ENCODE results near the gene FTH1. TPM values are rescaled to one million over a fixed set of nuclear protein-coding genes. Genes with fewer than 3 reads are reported as not detected.
"Not testable (repeated sequence)": the region's sequence is repeated elsewhere in the genome, so short reads cannot be mapped to it uniquely, and the experiment has no call there.

Gene FTH1
- total RNA-seq, 1 experiment from 2014 or later = 651 TPM

DNA sequence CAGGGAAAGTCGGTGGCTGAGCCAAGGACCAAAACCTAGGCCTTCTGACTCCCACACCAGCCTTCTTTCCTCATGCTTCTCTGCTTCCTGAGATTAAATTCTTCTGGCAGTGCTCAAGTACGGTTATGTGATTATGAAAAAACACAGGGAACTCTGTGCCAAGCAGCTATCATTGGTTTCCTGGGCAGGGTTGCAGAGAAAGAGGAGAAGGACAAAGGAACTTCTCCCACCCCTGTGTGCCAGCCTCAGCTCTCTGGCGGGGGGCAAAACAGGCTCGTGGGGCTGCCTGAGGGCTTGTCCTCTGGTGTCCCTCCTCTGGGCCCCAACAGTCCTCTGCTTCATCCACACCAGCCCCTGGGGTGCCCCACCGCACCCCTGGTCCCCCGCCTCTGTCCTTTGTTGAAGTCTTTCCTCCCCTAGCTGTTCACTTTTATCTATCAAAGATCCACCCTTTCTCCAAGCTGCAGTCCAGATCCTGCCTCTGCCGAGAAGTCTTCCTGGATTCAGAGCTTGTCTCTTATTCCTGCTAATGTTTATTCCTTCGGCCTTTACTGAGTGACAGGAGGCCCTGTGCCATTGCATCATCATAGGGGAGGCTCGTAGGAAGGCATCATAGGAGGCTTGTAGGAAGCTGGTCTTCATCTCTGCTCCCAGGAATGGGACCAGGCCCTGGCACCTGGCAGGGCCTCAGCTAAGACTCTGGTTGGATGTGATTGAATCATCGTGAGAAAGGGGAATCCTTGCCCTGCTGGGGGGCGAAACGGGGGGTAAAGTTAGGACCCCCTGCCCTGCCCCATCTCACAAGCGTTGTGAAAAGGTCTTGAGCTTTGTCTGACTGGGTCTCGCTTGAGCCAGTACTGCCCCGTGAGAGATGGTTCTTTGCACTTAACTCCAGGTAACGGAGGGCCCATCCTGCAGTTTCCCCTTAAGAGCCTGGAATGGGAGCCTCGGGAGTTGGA lies 11.5 kb upstream of the FTH1 start:
- DNase-seq (ENCODE audit: low spot score) = no peak

DNA sequence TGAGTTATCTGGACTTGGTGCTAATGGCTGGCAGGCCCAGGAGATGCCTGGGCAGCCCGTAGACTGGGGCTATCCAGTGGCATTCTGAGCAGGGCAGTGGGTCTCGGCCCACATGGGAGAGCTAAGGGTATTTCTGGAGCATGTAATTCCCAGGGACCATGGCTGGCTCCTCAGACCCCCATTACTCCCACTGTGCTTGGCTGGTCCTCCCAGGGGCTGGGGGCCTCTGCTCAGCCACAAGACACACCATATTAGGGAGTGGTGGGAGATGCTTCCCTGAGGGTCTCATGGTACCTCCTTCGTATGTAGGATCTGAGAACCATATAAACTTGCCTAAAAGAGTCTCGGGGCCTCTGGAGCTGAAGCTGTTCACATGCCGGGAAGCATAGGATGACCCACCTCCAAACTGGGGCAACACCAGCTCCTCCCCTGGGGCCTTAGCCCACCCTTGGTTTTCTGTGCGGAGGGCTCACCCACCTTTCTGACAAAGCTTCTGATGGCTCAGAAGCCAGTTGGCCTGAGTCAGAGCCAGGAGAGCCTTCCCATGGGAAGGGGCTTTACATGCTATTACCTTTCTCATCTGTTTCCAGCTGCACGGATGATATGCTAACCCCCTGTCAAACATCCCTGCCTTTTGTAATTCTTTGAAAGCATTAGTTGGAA lies 9.5 kb upstream of the FTH1 start:
- no peak for DNase-seq (ENCODE audit: low spot score)

DNA sequence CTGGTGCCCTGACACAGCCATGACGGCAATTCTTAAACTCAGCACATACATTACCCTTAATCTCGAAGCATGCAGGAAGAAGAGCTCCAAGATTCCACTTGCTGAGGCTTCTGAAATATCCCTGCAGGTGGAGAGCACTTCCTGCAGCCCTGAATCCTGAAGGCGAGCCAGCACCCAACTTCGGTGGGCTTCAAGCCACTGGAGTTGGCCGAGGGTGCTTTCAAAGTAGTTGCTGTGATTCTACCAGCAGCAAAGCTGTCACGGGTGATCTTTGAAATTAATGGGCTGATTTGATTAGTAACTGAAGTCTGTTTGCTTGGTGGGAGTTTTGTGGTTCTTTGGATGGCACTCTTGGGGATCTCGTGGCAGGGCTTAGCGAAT lies 9.0 kb upstream of the FTH1 start:
- no peak for DNase-seq (ENCODE audit: low spot score)

DNA sequence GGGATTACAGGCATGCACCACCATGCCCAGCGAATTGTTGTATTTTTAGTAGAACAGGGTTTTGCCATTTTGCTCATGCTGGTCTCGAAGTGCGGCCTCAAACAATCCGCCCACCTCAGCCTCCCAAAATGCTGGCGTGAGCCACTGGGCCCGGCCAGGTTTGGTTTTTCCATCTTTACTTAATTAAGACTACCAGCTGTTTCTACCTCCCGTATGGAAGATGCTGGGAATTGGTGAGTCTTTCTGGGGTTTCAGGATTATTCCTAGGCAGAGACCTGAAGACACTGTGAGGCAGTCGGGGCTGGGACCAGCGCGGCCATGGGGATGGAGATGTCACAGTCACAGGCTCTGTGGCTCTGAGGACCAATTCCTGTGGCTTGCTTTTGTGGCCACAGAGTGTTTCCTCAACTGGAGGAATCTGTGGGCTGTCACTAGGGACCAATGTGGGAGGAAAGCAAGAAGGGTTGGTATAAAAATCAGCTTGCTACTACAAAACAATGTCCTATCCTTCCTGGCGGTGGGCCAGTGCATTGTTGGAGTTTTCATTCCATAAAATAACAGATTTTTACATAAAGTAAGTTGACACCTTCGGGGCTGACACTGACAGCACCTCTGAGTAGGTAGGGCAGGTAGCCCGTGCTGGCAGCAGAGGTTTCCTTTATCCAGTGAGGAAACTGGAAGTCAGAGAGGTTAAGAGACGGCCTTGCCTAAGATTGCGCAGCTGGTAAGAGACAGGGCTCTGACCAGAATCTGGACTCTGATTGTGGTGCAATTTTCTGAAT lies 8.4 kb upstream of the FTH1 start:
- no peak for DNase-seq (ENCODE audit: low spot score)

DNA sequence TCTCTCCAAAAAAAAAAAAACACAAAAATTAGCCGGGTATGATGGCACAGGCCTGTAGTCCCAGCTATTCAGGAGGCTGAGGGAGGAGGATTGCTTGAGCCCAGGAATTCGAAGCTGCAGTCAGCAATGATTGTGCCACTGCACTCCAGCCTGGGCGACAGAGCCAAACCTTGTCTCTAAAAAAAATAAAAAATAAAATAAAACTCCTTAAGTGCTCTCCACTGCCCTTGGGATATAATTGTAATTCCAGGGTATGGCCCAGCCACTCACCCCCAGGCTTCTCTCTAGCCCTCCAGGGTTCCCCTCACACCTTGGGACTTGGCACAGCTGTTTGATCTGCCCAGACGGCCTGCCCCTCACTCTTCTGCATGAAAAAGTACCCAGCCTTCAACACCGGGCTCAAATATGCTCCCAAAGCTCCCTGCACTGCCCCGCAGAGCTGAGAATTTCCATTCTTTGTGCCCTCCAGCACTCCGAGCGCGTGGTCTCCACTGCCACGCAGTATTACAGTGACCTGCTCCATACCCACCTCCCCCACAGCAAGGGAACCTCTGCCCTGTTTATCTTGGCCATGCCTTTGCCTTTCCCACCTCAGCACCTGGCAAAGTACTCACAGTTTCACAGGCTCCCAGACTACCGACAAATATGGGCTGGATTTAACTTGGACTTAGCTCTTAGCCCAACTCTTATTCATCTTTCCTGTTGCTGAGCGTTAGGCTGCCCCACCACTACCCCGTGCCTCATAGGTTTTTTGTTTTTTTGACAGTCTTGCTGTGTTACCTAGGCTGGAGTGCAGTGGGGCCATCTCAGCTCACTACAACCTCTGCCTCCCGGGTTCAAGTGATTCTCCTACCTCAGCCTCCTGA lies 7.6 kb upstream of the FTH1 start:
- DNase-seq (ENCODE audit: low spot score) = no peak

DNA sequence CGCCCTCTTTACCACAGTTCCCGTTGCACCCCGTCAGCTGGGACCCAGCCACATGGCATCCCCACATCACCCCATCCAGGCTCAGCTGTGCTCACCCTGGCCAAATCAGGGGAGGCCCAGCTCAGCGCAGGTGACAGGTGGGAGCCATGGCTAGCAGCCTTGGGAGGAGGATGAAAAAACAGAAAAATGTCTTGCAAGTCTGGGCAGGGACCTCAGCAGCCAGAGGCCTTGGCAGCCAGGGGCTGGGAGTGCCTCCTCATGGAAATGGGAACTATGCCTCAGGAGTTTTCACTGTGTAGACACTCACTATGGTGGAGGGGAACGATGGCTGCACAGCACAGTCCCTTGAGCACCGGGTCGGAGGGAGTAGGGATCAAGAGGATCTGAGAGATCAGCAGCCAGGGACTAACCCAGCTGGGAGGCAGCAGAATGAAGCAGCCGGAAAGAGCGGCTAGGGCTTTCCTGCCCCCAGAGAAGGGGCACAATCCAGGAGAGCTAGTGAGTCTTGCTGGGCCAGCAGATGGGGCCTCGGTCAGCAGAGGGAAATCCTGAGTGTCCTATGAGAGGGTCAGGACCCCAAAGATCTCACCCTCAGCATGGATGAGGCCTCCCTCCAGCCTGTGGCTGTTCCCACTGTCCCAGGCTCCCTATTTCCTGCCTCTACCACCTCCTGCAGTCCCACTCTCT lies 6.2 kb upstream of the FTH1 start:
- no peak for DNase-seq (ENCODE audit: low spot score)

DNA sequence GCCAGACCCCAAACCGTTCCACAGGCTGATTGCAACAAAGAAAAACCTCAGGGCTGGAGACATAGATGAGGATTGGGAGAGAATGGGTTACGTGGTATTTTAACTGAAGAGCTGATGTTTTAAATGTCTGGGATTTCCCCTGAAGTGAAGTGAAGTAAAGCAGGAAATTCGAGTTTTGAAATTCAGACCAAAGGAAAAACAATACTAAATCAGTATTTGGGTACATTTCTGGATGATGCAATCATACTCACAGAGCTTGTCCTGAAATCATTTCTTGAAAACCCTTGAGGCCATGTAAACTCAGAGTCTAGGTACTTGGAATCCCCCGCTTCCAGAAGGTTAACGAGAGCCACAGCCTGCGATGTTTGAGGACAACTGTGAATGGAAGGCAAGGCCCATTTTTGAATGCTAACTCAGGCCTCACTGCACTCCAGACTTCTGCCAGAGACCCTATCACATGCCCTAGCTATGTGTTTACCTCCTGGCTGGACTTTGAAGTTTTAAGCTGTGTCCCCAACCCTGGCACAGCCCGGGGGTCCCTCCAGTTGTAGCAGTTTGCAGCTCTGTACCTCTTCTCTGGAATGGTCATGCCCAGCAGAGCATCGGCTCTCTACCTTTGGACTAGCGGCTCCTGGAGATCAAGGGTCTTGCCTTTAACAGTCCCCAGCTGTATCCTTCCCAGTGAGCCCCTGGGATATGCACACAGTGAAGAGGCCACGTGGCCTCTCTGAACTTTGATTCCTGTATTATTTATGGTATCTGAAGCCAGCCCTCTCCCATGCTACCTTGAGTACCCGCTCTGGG lies 5.4 kb upstream of the FTH1 start:
- DNase-seq (ENCODE audit: low spot score) = peak; percentile 48

DNA sequence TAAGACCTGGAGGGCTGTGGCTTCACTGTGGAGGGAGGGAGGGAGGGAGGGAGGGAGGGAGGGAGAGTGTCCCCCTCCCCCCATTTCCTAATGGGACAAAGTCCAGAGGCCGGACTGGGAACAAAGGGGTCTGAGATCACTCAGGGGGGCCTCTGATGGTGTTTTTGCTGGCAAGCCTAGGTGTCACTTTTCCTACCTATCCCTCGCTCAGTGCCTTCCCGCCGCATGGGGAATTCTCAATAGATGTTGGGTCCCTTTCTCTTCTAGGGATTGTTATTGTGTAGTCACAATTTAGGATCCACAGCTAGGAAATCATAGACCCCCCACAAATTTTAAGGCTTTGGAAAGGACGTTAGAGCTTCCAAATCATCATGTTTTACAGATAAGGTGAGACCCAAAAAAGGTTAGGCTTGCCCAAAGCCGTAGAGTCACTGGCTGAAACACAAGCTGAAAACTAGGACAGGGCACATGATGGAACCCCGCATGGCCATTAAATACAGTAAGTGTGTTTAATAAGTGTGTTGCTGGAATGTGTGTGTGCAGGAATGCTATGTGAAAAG lies 4.8 kb upstream of the FTH1 start:
- no peak for DNase-seq (ENCODE audit: low spot score)

DNA sequence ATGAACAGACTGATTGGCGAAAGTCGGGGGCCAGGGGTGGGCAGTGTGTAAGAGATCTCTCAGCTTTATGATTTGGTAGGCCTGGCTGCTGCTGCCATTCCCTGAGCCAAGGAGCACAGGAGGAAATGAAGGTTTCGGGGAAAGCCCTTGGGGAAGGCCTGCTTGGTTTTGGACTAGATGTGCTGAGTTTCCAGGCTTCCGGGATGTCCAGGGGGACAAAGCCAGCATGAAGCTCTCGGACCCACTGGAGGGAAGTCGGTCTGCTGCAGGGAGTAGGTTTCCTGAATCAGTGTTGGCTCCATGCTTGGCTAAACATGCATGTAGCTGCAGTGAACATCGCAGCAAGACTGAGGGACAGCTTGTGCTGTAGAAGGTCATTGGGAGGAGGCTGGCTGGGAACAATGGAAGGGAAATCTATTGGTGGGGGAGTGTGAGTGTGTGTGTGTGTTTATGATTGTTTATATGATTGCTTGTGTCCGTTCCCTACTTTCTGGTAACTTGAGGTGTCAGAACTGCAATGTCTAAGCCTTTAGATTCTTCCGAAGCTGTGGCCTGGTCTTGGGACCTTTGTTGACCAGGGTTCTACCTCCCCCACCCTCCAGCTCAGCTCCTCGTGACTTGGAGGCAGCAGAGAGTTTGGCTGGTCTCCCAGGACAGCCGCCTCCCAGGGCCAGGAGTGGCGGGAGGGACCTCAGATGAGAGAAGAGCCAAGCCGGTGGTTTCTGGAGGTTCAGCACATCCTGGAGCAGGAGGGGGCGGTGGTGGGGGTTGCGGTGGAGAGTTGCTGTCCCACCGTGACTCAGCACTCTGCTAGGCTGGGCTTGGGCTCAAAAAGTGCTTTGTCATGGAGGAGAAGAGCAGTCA lies 4.0 kb upstream of the FTH1 start:
- peak; percentile 98 for DNase-seq (ENCODE audit: low spot score)

DNA sequence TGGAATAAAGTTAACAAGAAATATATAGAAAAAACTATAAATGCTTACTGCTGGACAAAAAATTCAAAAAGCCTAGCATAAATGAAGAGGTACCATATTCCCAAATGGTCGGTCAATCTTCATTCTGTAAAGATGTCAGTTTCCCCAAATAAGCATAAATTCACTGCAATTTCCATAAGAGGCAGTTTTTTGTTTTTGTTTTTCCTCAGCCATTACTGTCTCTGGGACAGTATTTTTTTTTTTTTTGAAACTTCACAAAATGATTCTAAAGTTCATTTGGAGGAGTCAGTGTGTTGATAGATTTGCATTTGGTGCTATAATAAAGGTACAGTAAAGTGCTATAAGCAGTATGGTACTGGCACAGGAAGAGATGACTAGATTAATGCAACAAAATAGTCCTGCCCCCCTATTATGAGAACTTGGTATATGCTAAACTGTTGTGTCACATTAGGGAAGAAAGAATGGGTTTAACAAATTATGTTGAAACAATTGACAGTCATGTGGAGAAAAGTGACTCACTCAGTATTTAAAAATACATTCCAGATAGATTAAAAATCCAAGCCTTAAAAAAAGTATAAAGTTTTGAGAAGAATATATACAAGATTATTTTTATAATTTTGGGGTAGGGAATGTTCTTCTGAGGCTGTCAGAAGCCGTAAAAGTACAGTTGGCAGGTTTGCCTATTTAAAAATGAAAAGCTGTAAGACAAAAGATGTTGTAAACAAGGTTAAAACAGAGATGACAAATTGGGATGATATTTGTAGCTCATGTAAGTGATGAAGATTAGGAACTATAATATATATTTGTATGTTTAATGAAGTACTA lies 2.6 kb upstream of the FTH1 start:
- DNase-seq (ENCODE audit: low spot score) = peak; percentile 72

DNA sequence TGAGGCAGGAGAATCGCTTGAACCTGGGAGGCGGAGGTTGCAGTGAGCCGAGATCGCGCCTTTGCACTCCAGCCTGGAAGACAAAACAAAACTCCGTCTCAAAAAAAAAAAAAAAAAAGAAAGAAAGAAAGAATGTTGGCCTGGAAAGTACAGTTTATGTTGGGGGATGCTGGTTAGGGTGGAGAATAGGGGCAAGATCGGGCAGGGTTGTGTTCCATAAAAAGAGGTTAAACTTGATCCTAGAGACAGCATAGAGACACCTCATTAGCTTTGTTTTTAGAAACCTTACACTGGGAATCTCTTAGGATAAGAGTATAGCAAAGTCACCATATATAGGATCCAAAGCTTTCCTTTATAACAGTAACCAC lies 1.9 kb upstream of the FTH1 start:
- DNase-seq (ENCODE audit: low spot score) = no peak

DNA sequence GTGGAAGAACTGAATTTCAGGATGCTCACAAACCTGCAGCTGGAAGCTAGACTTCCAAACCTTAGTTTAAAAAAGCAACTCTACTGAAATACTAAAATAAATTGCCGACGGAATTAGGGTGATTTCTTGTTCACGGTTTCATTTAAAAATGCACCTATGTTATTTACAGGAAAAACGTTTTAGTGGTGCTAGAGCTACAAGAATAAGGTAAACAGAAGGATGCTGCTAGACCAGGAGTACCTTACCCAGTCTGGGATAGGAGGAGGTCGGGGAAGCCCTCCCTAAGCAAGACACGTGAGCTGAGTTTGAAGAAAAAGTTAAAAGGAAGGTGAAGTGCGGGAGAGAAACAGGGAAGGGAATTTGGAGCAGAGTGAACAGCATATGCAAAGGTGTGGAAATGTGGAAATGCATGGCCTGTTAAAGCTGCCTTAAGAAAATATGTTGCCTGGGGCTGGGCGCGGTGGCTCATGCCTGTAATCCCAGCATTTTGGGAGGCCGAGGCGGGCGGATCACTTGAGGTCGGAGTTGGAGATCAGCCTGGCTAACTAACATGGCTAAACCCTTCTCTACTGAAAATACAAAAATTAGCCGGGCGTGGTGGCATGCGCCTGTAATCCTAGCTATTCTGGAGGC lies 1.4 kb upstream of the FTH1 start:
- no peak for DNase-seq (ENCODE audit: low spot score)

DNA sequence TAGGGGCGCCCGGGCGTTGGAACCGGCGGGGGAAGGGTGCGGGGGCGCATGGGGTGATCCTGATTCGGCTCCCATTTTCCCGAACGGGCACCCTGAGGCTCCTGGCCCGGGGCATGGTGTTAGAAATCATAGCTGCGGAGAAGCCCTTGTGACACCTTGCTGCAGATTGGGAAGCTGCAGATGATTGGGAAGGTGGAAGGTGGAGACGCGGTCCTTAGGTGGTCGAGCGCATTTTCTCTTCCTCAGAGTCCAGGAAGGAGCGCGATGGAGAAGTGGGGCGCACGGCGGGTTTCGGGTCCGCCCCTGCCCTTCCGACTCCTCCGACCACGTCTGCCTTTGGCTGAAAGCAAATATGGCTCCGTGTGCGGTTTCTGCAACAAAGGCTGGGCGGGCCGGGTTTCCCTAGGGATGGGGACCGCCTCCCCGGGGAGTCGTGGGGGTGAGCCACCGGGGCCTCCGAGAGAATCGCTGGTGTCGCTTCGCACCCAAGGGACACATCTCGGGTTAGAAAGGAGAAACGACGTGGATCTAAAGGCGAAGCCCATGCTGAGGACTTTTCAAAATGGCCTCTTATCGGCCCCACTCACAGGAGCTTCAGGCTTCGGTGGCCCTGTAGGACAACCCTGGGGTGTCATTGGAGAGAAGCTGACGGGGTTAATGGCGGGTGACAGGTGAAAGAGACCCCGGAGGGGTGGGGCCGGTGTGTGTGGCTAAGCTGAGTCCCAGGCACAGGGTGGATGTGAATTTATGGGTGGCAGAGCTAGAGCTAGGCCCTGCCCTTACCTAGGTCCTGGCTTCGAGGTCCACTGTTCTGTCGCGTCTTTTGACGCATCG lies 707 bp upstream of the FTH1 start:
- no peak for DNase-seq (ENCODE audit: low spot score)

DNA sequence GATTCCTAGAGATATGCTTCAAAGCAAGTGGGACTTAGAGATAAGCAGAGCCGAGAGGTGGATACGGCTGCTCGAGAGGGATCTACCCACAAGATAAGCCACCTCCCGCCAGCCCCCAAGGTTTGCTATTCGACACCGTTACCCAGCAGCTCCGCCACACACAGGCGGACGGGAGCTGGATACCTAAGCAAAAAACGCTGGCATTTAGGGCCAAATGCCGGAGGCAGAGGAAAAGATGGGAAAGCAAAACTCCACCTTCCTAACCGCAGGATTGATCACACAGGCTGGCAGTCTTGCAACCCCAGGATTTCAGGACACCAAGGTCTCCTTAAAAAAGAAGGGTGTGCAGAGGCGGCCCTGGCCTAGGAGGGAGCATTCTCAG lies 709 bp downstream of the FTH1 start:
- peak; percentile 42 for DNase-seq (ENCODE audit: low spot score)

DNA sequence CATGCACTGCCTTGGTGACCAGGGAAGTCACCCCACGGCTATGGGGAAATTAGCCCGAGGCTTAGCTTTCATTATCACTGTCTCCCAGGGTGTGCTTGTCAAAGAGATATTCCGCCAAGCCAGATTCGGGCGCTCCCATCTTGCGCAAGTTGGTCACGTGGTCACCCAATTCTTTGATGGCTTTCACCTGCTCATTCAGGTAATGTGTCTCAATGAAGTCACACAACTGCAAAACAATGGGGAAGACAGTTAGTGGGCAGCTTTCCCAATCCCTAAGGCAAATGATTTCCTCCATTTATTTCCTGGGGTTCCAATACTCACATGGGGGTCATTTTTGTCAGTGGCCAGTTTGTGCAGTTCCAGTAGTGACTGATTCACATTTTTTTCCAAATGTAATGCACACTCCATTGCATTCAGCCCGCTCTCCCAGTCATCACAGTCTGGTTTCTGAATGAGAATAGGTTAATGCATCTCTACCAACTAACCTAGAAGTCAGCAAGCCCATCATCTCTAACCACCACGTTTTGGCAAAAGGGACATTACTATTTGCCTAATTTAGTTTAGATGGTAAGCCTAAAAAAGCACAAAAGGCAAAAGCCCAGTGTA lies 2.7 kb downstream of the FTH1 start:
- DNase-seq (ENCODE audit: low spot score) = not testable (repeated sequence)

DNA sequence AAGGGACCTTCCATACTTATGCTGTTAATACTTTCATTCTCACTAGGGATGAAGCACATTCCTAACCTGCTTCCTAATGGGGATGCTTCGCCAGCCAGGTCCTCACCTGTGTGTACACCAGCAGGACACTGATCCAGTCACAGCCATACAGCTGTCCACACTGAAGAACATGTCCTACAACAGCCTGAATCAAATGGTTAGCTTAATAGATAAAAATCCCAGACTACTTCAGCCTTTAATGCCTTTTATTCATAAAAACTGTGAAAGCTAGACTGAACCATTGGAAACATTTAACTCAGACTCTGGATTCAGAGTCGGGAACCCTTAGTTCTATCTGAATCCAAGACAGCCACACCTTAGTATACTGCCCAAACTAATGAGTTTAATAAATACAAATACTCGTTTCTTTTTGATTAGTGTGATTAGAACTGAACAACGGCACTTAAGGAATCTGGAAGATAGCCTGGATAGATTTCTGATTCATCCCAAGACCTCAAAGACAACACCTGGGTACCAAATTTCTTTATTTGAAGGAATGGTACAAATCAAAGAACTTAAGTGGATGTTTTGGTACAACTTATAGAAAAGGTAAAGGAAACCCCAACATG lies 3.3 kb downstream of the FTH1 start:
- no peak for DNase-seq (ENCODE audit: low spot score)
